NCI-H2227 treated with DMSO at 0.1 percent for 48 hours (cell line): ENCODE data around the gene ANO10.
"Not testable (repeated sequence)": the region's sequence is repeated elsewhere in the genome, so short reads cannot be mapped to it uniquely, and the experiment has no call there.

ENCODE experiments used
- DNase-seq: peaks from one replicate; lab custom pipeline; 2025; lab: John Stamatoyannopoulos, UW

The ANO10 gene

GRCh38 chr3:43473737-43474136 lies 148.1 kb downstream of the ANO10 start:
- DNase-seq, result no peak

GRCh38 chr3:43473244-43473643 lies 148.6 kb downstream of the ANO10 start:
- no peak for DNase-seq

- DNase-seq, result no peak
Measured at GRCh38 chr3:43468133-43468532, 153.7 kb downstream of the ANO10 start.

- no peak for DNase-seq
Measured at GRCh38 chr3:43465109-43465508, 156.7 kb downstream of the ANO10 start.

- not testable (repeated sequence) for DNase-seq
Measured at GRCh38 chr3:43462566-43462965, 159.2 kb downstream of the ANO10 start.

- DNase-seq, result no peak
Measured at GRCh38 chr3:43461345-43461744, 160.5 kb downstream of the ANO10 start.

GRCh38 chr3:43457038-43457437 lies 164.8 kb downstream of the ANO10 start:
- DNase-seq, result not testable (repeated sequence)

GRCh38 chr3:43455233-43455632 lies 166.6 kb downstream of the ANO10 start:
- no peak for DNase-seq

- no peak for DNase-seq
Measured at GRCh38 chr3:43453981-43454380, 167.8 kb downstream of the ANO10 start.

GRCh38 chr3:43451670-43452254 lies 170.0 kb downstream of the ANO10 start:
- no peak for DNase-seq

- DNase-seq, result no peak
Measured at GRCh38 chr3:43448098-43448497, 173.7 kb downstream of the ANO10 start.

GRCh38 chr3:43445820-43446219 lies 176.0 kb downstream of the ANO10 start:
- no peak for DNase-seq

GRCh38 chr3:43442872-43443395 lies 178.9 kb downstream of the ANO10 start:
- DNase-seq, result no peak

- DNase-seq, result no peak
Measured at GRCh38 chr3:43436507-43437140, 185.2 kb downstream of the ANO10 start.

- DNase-seq, result no peak
Measured at GRCh38 chr3:43435706-43436105, 186.1 kb downstream of the ANO10 start.

GRCh38 chr3:43434431-43434830 lies 187.4 kb downstream of the ANO10 start:
- no peak for DNase-seq

- no peak for DNase-seq
Measured at GRCh38 chr3:43432462-43432861, 189.3 kb downstream of the ANO10 start.

- DNase-seq, result no peak
Measured at GRCh38 chr3:43426388-43426787, 195.4 kb downstream of the ANO10 start.

- no peak for DNase-seq
Measured at GRCh38 chr3:43425829-43426228, 196.0 kb downstream of the ANO10 start.

- no peak for DNase-seq
Measured at GRCh38 chr3:43423639-43424038, 198.2 kb downstream of the ANO10 start.

GRCh38 chr3:43423142-43423541 lies 198.7 kb downstream of the ANO10 start:
- no peak for DNase-seq

GRCh38 chr3:43418601-43419272 lies 203.1 kb downstream of the ANO10 start:
- DNase-seq, result no peak

- DNase-seq, result no peak
Measured at GRCh38 chr3:43417133-43417532, 204.7 kb downstream of the ANO10 start.
